ENCODE measurements around the gene TBC1D12. TPM values are rescaled to one million over a fixed set of nuclear protein-coding genes. Genes with fewer than 3 reads are reported as not detected.

TBC1D12 gene
- polyA plus RNA-seq, 1 experiment = 4.7 TPM

GRCh38 chr10:94459385-94459784 lies 57.0 kb downstream of the TBC1D12 start:
- Histone ChIP-seq H3K27ac (ENCODE audit: low read depth, low read length) (no peak overlapping the region), H3K9me3 (ENCODE audit: control insufficient read depth, insufficient read depth, low read length) (peaks cover 14% of the 10 kb centered on the region), H3K27me3 (ENCODE audit: control insufficient read depth, insufficient read depth, low read length) (no peaks in the 10 kb centered on the region), H3K4me3 (ENCODE audit: low read depth, low read length) (no peak overlapping the region)
- DNase-seq (ENCODE audit: low read depth, low spot score) = no peak
- TF ChIP-seq CTCF (IDR thresholded peaks at IDR 0.05; ENCODE audit: low read depth, low read length) = no peak
- POLR2A ChIA-PET = no interaction called here
- CTCF ChIA-PET = interaction anchor here (6.0 kb wide), 1 partner anchor 15 kb away, joined by 37 read pairs; no protein-coding TSS in a partner anchor

GRCh38 chr10:94461503-94461902 lies 59.2 kb downstream of the TBC1D12 start:
- CTCF ChIA-PET = interaction anchor here (1.4 kb wide), 1 partner anchor 17 kb away, joined by 7 read pairs; no protein-coding TSS in a partner anchor
- no peak for DNase-seq (ENCODE audit: low read depth, low spot score)
- POLR2A ChIA-PET = no interaction called here
- H3K9me3 ChIP-seq (ENCODE audit: control insufficient read depth, insufficient read depth, low read length) = peaks cover 10% of the 10 kb centered on the region; the same call in 1 of the 2 replicates
- no peak overlapping the region for H3K4me3 ChIP-seq (ENCODE audit: low read depth, low read length)
- no peak for TF ChIP-seq CTCF (IDR thresholded peaks at IDR 0.05; ENCODE audit: low read depth, low read length)
- no peak overlapping the region for H3K27ac ChIP-seq (ENCODE audit: low read depth, low read length)
- no peaks in the 10 kb centered on the region for H3K27me3 ChIP-seq (ENCODE audit: control insufficient read depth, insufficient read depth, low read length)

GRCh38 chr10:94462130-94462529 lies 59.8 kb downstream of the TBC1D12 start:
- Histone ChIP-seq H3K9me3 (ENCODE audit: control insufficient read depth, insufficient read depth, low read length) (peaks cover 10% of the 10 kb centered on the region; the same call in 1 of the 2 replicates), H3K27me3 (ENCODE audit: control insufficient read depth, insufficient read depth, low read length) (no peaks in the 10 kb centered on the region), H3K4me3 (ENCODE audit: low read depth, low read length) (no peak overlapping the region), H3K27ac (ENCODE audit: low read depth, low read length) (no peak overlapping the region)
- ChIA-PET POLR2A (no interaction called here), CTCF (interaction anchor here (1.4 kb wide), 1 partner anchor 18 kb away, joined by 7 read pairs; no protein-coding TSS in a partner anchor)
- no peak for DNase-seq (ENCODE audit: low read depth, low spot score)
- no peak for TF ChIP-seq CTCF (IDR thresholded peaks at IDR 0.05; ENCODE audit: low read depth, low read length)

- Histone ChIP-seq H3K4me3 (ENCODE audit: low read depth, low read length) (no peak overlapping the region), H3K27ac (ENCODE audit: low read depth, low read length) (no peak overlapping the region), H3K27me3 (ENCODE audit: control insufficient read depth, insufficient read depth, low read length) (no peaks in the 10 kb centered on the region), H3K9me3 (ENCODE audit: control insufficient read depth, insufficient read depth, low read length) (no peaks in the 10 kb centered on the region)
- DNase-seq (ENCODE audit: low read depth, low spot score) = no peak
- TF ChIP-seq CTCF (IDR thresholded peaks at IDR 0.05; ENCODE audit: low read depth, low read length) = no peak
- CTCF ChIA-PET = no interaction called here
- POLR2A ChIA-PET = no interaction called here
Measured at GRCh38 chr10:94465684-94466083, 63.3 kb downstream of the TBC1D12 start.

GRCh38 chr10:94481410-94481809 lies 79.1 kb downstream of the TBC1D12 start:
- TF ChIP-seq CTCF (IDR thresholded peaks at IDR 0.05; ENCODE audit: low read depth, low read length) = no peak
- Histone ChIP-seq H3K27ac (ENCODE audit: low read depth, low read length) (no peak overlapping the region), H3K9me3 (ENCODE audit: control insufficient read depth, insufficient read depth, low read length) (no peaks in the 10 kb centered on the region; the same call in 1 of the 2 replicates), H3K27me3 (ENCODE audit: control insufficient read depth, insufficient read depth, low read length) (no peaks in the 10 kb centered on the region), H3K4me3 (ENCODE audit: low read depth, low read length) (no peak overlapping the region)
- DNase-seq (ENCODE audit: low read depth, low spot score) = no peak
- ChIA-PET POLR2A (no interaction called here), CTCF (no interaction called here)

All from AG04450 (cell line).